Measurements from ENCODE around the gene CFAP46.

- TF ChIP-seq, protein P1, sequence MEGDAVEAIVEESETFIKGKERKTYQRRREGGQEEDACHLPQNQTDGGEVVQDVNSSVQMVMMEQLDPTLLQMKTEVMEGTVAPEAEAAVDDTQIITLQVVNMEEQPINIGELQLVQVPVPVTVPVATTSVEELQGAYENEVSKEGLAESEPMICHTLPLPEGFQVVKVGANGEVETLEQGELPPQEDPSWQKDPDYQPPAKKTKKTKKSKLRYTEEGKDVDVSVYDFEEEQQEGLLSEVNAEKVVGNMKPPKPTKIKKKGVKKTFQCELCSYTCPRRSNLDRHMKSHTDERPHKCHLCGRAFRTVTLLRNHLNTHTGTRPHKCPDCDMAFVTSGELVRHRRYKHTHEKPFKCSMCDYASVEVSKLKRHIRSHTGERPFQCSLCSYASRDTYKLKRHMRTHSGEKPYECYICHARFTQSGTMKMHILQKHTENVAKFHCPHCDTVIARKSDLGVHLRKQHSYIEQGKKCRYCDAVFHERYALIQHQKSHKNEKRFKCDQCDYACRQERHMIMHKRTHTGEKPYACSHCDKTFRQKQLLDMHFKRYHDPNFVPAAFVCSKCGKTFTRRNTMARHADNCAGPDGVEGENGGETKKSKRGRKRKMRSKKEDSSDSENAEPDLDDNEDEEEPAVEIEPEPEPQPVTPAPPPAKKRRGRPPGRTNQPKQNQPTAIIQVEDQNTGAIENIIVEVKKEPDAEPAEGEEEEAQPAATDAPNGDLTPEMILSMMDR (conservative IDR thresholded peaks at IDR 0.05 in 1 of 2, IDR thresholded peaks at IDR 0.05 in 1 of 2; ENCODE audit: extremely low read depth in 1 of 2, insufficient read depth in 1 of 2, low read depth in 1 of 2, low read length in 2 of 2): no peak
- no peak for TF ChIP-seq EZH2 (IDR thresholded peaks at IDR 0.05; ENCODE audit: borderline replicate concordance, low read length)
Observed at GRCh38 chr10:132977807-132978206, 35.4 kb upstream of the CFAP46 start.
